ENCODE results near the gene PRDM5.
"Not testable (repeated sequence)": the region's sequence is repeated elsewhere in the genome, so short reads cannot be mapped to it uniquely, and the experiment has no call there.

Gene PRDM5

DNA sequence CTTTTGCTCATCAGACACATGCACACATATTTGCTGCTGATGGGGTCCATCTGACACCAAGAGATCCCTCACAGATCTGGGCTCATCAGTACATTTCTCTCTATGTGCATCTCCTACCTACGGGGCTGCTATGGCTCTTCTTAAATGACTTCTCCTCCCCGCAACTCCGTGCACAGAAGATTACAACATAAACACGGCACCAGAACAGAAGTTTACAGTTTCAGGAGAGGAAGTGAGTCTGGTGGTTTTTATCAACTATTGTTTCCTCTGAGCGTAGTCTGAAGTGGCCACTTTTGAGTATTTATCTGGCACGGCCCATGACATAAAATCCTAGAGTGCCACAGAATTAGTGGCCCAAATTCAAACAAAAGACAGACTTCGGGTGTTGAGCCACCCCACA, 263.8 kb downstream of the PRDM5 start:
- TF ChIP-seq, protein P1, sequence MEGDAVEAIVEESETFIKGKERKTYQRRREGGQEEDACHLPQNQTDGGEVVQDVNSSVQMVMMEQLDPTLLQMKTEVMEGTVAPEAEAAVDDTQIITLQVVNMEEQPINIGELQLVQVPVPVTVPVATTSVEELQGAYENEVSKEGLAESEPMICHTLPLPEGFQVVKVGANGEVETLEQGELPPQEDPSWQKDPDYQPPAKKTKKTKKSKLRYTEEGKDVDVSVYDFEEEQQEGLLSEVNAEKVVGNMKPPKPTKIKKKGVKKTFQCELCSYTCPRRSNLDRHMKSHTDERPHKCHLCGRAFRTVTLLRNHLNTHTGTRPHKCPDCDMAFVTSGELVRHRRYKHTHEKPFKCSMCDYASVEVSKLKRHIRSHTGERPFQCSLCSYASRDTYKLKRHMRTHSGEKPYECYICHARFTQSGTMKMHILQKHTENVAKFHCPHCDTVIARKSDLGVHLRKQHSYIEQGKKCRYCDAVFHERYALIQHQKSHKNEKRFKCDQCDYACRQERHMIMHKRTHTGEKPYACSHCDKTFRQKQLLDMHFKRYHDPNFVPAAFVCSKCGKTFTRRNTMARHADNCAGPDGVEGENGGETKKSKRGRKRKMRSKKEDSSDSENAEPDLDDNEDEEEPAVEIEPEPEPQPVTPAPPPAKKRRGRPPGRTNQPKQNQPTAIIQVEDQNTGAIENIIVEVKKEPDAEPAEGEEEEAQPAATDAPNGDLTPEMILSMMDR (IDR thresholded peaks at IDR 0.05; ENCODE audit: low read depth, low read length): no peak
- Histone ChIP-seq H3K4me3 (ENCODE audit: low read depth, low read length) (no peak overlapping the region), H3K27ac (no peak overlapping the region; the same call in 1 of the 2 replicates), H3K9me3 (ENCODE audit: severe bottlenecking) (no peaks in the 10 kb centered on the region), H3K27me3 (ENCODE audit: insufficient read depth, low read depth, severe bottlenecking) (no peaks in the 10 kb centered on the region), H3K36me3 (no peaks in the 10 kb centered on the region)
- DNase-seq: no peak

DNA sequence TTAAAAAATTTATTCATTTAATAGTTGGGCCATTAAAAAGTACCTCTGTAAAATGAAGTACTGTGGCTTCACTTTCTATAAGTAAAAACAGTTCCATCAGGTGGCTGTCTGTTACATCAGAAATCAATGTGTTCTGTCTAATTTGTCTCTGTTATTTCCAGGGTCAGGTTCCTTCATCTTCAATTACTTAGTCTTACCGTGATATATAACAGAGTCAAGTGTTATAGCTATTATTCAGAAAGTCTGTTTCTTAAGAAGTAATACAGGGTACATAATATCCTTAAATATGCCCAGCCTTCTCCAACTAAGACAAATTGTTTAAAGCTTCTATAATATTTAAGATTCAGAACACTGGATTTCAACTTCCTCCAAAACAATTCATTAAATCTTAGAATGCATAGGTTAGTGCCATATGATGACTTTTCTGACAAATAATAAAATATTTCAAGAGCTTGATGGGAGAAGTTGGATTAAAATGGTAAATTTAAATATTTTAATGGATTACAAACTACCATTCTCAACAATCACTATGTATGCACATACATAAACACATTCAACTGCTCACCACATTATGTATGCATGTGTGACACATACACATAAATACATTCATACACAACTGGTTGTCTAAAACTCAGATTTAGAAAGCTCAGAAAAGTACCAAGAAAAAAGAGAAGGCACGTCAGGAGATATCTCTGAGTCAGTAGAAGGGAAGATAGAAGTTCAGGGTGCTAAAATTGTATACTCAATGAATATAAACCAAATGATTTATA, 268.5 kb downstream of the PRDM5 start:
- Histone ChIP-seq H3K27ac (no peak overlapping the region), H3K9me3 (ENCODE audit: severe bottlenecking) (no peaks in the 10 kb centered on the region), H3K27me3 (ENCODE audit: insufficient read depth, low read depth, severe bottlenecking) (no peaks in the 10 kb centered on the region), H3K36me3 (no peaks in the 10 kb centered on the region), H3K4me3 (ENCODE audit: low read depth, low read length) (no peak overlapping the region)
- TF ChIP-seq, protein P1 (IDR thresholded peaks at IDR 0.05; ENCODE audit: low read depth, low read length): no peak
- DNase-seq: no peak

DNA sequence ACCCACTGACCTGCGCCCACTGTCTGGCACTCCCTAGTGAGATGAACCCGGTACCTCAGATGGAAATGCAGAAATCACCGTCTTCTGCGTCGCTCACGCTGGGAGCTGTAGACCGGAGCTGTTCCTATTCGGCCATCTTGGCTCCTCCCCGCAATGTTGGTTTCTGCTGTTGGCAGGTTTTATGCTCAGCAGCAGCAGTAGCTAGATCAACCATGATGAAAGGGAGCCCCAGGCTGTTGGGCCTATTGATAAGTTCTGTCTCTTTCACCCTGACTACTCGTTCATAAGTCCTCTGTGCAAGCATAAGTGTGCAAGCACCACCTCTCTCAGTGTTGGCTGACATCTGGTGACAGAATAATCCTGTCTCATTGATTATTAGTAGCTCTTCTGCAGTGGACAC, 274.2 kb downstream of the PRDM5 start:
- not testable (repeated sequence) for H3K9me3 ChIP-seq (ENCODE audit: severe bottlenecking); H3K27ac ChIP-seq; DNase-seq; H3K4me3 ChIP-seq (ENCODE audit: low read depth, low read length); H3K36me3 ChIP-seq; H3K27me3 ChIP-seq (ENCODE audit: insufficient read depth, low read depth, severe bottlenecking)
